ENCODE results near the gene EIPR1. TPM values are rescaled to one million over a fixed set of nuclear protein-coding genes. Genes with fewer than 3 reads are reported as not detected.

Gene EIPR1
- total and polyA plus RNA-seq, 2 of the 4 experiments (the other 2 are of a cell fraction) = 46.5 to 67.4 TPM

DNA sequence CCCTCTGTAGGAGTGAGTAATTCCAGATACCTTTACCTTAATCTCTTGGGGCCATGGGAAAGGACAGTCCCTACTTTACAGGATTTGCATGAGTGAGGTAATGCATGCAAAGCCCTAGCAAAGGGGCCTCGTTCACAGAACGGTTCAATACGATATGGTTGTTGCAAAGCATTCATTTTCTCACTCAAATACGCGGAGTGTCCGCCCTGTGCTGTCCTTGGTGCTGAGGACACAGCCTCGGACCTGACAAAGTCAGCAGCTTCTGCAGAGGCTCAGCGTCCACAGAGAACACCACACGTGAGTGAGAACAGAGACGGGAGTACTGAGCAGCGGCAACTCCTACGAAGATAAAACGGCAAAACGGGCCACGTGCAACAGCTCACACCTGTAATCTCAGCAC lies 125.7 kb downstream of the EIPR1 start:
- H3K27me3 ChIP-seq (ENCODE audit: control insufficient read depth, insufficient read depth, low read length) = no peaks in the 10 kb centered on the region
- H3K79me1 ChIP-seq (ENCODE audit: low read depth in 1 of 2, low read length in 2 of 2) = no peaks in the 10 kb centered on the region; a peak in 1 of 4 replicates
- BruUV-seq (replicated peaks) = no TSS peak
- 61% methylated on average over 12 of the region's 15 CpGs; no CpG with 5 or more reads in 1 of the 2 experiments for WGBS, 2 experiments (ENCODE audit: extremely low coverage in 2 of 2, insufficient read length in 1 of 2)
- H3K4ac ChIP-seq (ENCODE audit: low read depth, low read length) = no peak overlapping the region
- no peak overlapping the region for H4K5ac ChIP-seq (ENCODE audit: low read depth, low read length)
- peaks cover 3% of the 10 kb centered on the region; the same call in 1 of the 2 replicates for H3K9me3 ChIP-seq (ENCODE audit: control insufficient read depth, insufficient read depth, low read length)
- TF ChIP-seq NFE2L2 (IDR thresholded peaks at IDR 0.05; ENCODE audit: low read depth, low read length) (no peak), RAD21 (IDR thresholded peaks at IDR 0.05; ENCODE audit: low read length) (no peak), POLR2A (IDR thresholded peaks at IDR 0.05; ENCODE audit: low read depth, low read length) (no peak), MAZ (IDR thresholded peaks at IDR 0.05; ENCODE audit: borderline replicate concordance, low read depth, low read length) (no peak), CEBPB (IDR thresholded peaks at IDR 0.05; ENCODE audit: low read depth, low read length) (no peak), FOS (IDR thresholded peaks at IDR 0.05; ENCODE audit: low read depth, low read length) (no peak), CHD1 (IDR thresholded peaks at IDR 0.05; ENCODE audit: low read depth, low read length) (no peak), MAFK (IDR thresholded peaks at IDR 0.05; ENCODE audit: low read depth, low read length) (no peak)
- TF ChIP-seq, protein P1, sequence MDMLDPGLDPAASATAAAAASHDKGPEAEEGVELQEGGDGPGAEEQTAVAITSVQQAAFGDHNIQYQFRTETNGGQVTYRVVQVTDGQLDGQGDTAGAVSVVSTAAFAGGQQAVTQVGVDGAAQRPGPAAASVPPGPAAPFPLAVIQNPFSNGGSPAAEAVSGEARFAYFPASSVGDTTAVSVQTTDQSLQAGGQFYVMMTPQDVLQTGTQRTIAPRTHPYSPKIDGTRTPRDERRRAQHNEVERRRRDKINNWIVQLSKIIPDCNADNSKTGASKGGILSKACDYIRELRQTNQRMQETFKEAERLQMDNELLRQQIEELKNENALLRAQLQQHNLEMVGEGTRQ (IDR thresholded peaks at IDR 0.05; ENCODE audit: low read depth, low read length) = no peak
- TF ChIP-seq, protein P2, sequence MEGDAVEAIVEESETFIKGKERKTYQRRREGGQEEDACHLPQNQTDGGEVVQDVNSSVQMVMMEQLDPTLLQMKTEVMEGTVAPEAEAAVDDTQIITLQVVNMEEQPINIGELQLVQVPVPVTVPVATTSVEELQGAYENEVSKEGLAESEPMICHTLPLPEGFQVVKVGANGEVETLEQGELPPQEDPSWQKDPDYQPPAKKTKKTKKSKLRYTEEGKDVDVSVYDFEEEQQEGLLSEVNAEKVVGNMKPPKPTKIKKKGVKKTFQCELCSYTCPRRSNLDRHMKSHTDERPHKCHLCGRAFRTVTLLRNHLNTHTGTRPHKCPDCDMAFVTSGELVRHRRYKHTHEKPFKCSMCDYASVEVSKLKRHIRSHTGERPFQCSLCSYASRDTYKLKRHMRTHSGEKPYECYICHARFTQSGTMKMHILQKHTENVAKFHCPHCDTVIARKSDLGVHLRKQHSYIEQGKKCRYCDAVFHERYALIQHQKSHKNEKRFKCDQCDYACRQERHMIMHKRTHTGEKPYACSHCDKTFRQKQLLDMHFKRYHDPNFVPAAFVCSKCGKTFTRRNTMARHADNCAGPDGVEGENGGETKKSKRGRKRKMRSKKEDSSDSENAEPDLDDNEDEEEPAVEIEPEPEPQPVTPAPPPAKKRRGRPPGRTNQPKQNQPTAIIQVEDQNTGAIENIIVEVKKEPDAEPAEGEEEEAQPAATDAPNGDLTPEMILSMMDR (conservative IDR thresholded peaks at IDR 0.05; ENCODE audit: low read depth, low read length) = no peak
- H3K27ac ChIP-seq (ENCODE audit: insufficient read depth, low read length) = no peak overlapping the region
- no peak overlapping the region for H3K4me2 ChIP-seq (ENCODE audit: low read depth, low read length)
- ATAC-seq (ENCODE audit: low read depth) = no peak
- no peak overlapping the region for H2BK15ac ChIP-seq (ENCODE audit: low read depth, low read length)
- H3K23ac ChIP-seq (ENCODE audit: low read depth, low read length) = no peak overlapping the region
- H3K9ac ChIP-seq (ENCODE audit: low read depth, low read length) = no peak overlapping the region
- no peak overlapping the region for H2AK5ac ChIP-seq (ENCODE audit: low read depth, low read length)
- intact Hi-C loops (cut with micrococcal nuclease) = no loop called here
- no peaks in the 10 kb centered on the region for H3K4me1 ChIP-seq (ENCODE audit: control insufficient read depth, insufficient read depth, low read length)
- H3K36me3 ChIP-seq (ENCODE audit: control insufficient read depth, insufficient read depth, low read length) = peaks cover 6% of the 10 kb centered on the region; the same call in 1 of the 2 replicates
- H2BK120ac ChIP-seq (ENCODE audit: low read depth, low read length) = no peak overlapping the region
- CTCF ChIA-PET = no interaction called here
- in situ Hi-C loops (cut with MboI; ENCODE audit: low sequenced_read_pairs) = no loop called here
- H2AFZ ChIP-seq (replicated peaks; ENCODE audit: low read length, poor library complexity) = no peak overlapping the region
- no peak overlapping the region for H4K91ac ChIP-seq (ENCODE audit: insufficient read depth, low read depth, low read length)
- H3K14ac ChIP-seq (replicated peaks; ENCODE audit: low read depth, low read length) = no peak overlapping the region
- dilution Hi-C loops (cut with HindIII; ENCODE audit: low sequenced_read_pairs, unreplicated experiment) = no loop called here
- H3K56ac ChIP-seq (ENCODE audit: extremely low read depth, insufficient read depth, low read length) = no peak overlapping the region
- no peak overlapping the region for H2BK20ac ChIP-seq (ENCODE audit: low read depth, low read length)
- H3K18ac ChIP-seq (ENCODE audit: low read depth, low read length) = no peak overlapping the region
- H3K9me1 ChIP-seq (ENCODE audit: insufficient read depth, low read length) = no peaks in the 10 kb centered on the region
- no peak overlapping the region for H4K8ac ChIP-seq (ENCODE audit: low read depth in 2 of 2, low read length in 2 of 2)
- H2AK9ac ChIP-seq (replicated peaks; ENCODE audit: low read depth, low read length, poor library complexity) = no peak overlapping the region
- no peak overlapping the region for H3K4me3 ChIP-seq (ENCODE audit: insufficient read depth, low read depth, low read length)
- no peak overlapping the region for H2BK5ac ChIP-seq (ENCODE audit: low read depth, low read length, poor library complexity, severe bottlenecking)
- peak; percentile 5 for DNase-seq
- POLR2A ChIA-PET (ENCODE audit: unreplicated experiment) = no interaction called here
- no peaks in the 10 kb centered on the region for H4K20me1 ChIP-seq (ENCODE audit: insufficient read depth, low read length)

Data from IMR-90 (cell line).